Esophagus squamous epithelium (tissue), 5 donors: ENCODE data around the gene APOF. TPM values are rescaled to one million over a fixed set of nuclear protein-coding genes. Genes with fewer than 3 reads are reported as not detected.
"Not testable (repeated sequence)": the region's sequence is repeated elsewhere in the genome, so short reads cannot be mapped to it uniquely, and the experiment has no call there.

Source experiments
- DNase-seq: peaks from one replicate; lab custom pipeline; 2025; lab: John Stamatoyannopoulos, UW
- H3K27ac ChIP-seq, 4 donors: fragments of 200-600 bp; sonication (generic); one replicate each; pipeline ENCODE4 v1.5.1; 2016 to 2019; ENCODE audit warnings: mild to moderate bottlenecking in 1 of 4
- H3K27me3 ChIP-seq, 4 donors: fragments of 200-600 bp; sonication (generic); 1 replicate in 3 of 4; 2 replicates in 1 of 4; pipeline versions ENCODE4 v1.5.1 to v1.6.0; 2017 to 2021; ENCODE audit warnings: antibody characterized with exemption in 1 of 4
- H3K36me3 ChIP-seq, 3 donors: fragments of 200-600 bp; sonication (generic); one replicate each; pipeline ENCODE4 v1.5.1; 2016 to 2019
- H3K4me1 ChIP-seq, 3 donors: fragments of 200-600 bp; sonication (generic); one replicate each; pipeline ENCODE4 v1.5.1; 2017 to 2019
- H3K4me3 ChIP-seq, 4 donors: fragments of 200-600 bp; sonication (generic); 1 replicate in 3 of 4; 2 replicates in 1 of 4; pipeline ENCODE4 v1.5.1; 2016 to 2019; ENCODE audit warnings: mild to moderate bottlenecking in 2 of 4, moderate library complexity in 1 of 4
- H3K9me3 ChIP-seq, 3 donors: fragments of 200-600 bp; sonication (generic); one replicate each; pipeline ENCODE4 v1.5.1; 2016 to 2019
- CTCF ChIP-seq, 6 experiments: fragments of 450-650 bp in 4 of 6; fragments of 200-600 bp in 2 of 6; sonication (generic) in 2 of 6; IDR thresholded peaks; one replicate each; pipeline ENCODE4 v1.5.1; 2016 to 2019; ENCODE audit warnings: antibody characterized with exemption in 6 of 6, mild to moderate bottlenecking in 4 of 6, moderate library complexity in 4 of 6
- POLR2A ChIP-seq, 4 donors: fragments of 450-650 bp; IDR thresholded peaks; one replicate each; pipeline ENCODE4 v1.6.1; 2017; ENCODE audit warnings: antibody characterized with exemption in 4 of 4, mild to moderate bottlenecking in 4 of 4, moderate library complexity in 3 of 4
- WGBS, 2 donors: methylation state at CpG; one replicate each; pipeline ENCODE4 v1.1.5; 2018; 5-methylcytosine and 5-hydroxymethylcytosine counted together
- intact Hi-C: fragments of 100-400 bp; cut with DNase I; formaldehyde crosslinking; loops from one replicate; pipeline ENCODE4 v1.15.0; 2022
- total RNA-seq, 4 donors: library from RNA; depleted of rRNA; stranded (reverse); fragments of >200 nt; gene quantifications; one replicate each; pipeline ENCODE4 v1.1.0, GENCODE V29; 2016
- donor health status: DM: yes; HTN: yes; CAD: no.

APOF gene
- total RNA-seq, 4 donors from 2014 or later = not detected

GRCh38 chr12:56326533-56326932 is 36.1 kb downstream of the APOF start:
- WGBS, 2 donors = 82 to 97% methylated on average over 4 to 6 of the region's 6 CpGs
- intact Hi-C loops = loop anchor here (10.0 kb wide), 1 partner anchor 128 kb away; the partner anchor contains the start of gene MIP
- Histone ChIP-seq H3K4me3 (no peak overlapping the region), H3K36me3 (peaks cover 12 to 72% (median 35%) of the 10 kb centered on the region in 3 donors), H3K27ac (no peak overlapping the region), H3K9me3 (no peaks in the 10 kb centered on the region), H3K4me1 (no peaks in the 10 kb centered on the region), H3K27me3 (no peaks in the 10 kb centered on the region)
- TF ChIP-seq POLR2A (IDR thresholded peaks at IDR 0.05) = no peak
- TF ChIP-seq CTCF (IDR thresholded peaks at IDR 0.05) = no peak
- no peak for DNase-seq

DNA sequence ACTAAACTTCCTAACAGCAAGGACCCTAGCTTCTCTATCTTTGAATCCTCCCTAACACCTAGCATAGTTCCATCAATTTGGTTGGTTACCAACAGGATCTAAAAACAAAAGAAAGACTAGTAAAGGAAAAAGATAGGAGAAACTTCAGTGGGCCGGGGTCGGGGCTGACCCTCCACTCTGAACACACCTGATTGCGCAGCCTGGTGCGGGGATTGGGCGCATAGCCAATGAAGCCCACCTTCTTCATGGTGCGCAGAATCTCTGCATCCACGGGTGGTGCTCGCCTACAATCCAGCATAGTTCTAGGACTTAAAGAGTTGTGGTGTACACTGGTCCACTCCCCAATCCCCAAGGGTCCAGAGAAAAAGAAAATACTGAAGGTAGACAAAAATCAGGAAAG is 36.5 kb downstream of the APOF start:
- TF ChIP-seq POLR2A (IDR thresholded peaks at IDR 0.05) (no peak), CTCF (IDR thresholded peaks at IDR 0.05) (no peak)
- H3K27me3 ChIP-seq = no peaks in the 10 kb centered on the region
- WGBS, 2 donors = 93 to 95% methylated on average over 6 to 8 of the region's 8 CpGs
- no peak overlapping the region for H3K27ac ChIP-seq
- H3K9me3 ChIP-seq = no peaks in the 10 kb centered on the region
- DNase-seq = no peak
- intact Hi-C loops = loop anchor here (10.0 kb wide), 1 partner anchor 129 kb away; the partner anchor contains the start of gene MIP
- H3K36me3 ChIP-seq = peaks cover 12 to 76% (median 35%) of the 10 kb centered on the region in 3 donors
- H3K4me1 ChIP-seq = no peaks in the 10 kb centered on the region
- H3K4me3 ChIP-seq = no peak overlapping the region

DNA sequence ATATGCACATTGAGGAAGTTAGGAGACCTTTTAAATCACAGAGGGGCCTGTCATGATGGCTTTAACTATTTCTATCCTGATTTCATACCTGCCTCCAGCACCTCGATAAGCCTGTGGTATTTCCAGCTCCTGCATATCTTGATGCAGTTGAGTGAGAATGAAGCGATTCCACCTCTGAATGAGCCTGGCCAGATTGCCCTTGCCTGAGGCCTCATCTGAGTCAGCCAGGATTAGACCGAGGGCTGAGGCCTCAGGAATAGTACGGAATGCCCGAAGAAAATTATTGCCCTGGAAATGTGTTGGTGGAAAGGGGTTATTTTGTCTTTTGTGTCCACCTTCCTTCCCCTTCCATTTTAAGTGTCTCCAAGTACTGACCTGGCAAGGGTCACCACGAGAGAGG is 38.5 kb downstream of the APOF start:
- DNase-seq = no peak
- Histone ChIP-seq H3K27me3 (no peaks in the 10 kb centered on the region), H3K27ac (no peak overlapping the region), H3K4me1 (no peaks in the 10 kb centered on the region), H3K9me3 (no peaks in the 10 kb centered on the region), H3K36me3 (peaks cover 12 to 95% (median 35%) of the 10 kb centered on the region in 3 donors), H3K4me3 (no peak overlapping the region)
- TF ChIP-seq CTCF (IDR thresholded peaks at IDR 0.05) = no peak
- TF ChIP-seq POLR2A (IDR thresholded peaks at IDR 0.05) = no peak
- WGBS, 2 donors = 81 to 91% methylated on average over 4 to 6 of the region's 6 CpGs
- intact Hi-C loops = loop anchor here (10.0 kb wide), 1 partner anchor 131 kb away; the partner anchor contains the start of gene MIP

- WGBS, 2 donors = 85 to 86% methylated on average over 7 to 8 of the region's 8 CpGs
- not testable (repeated sequence) for H3K4me1 ChIP-seq, H3K27me3 ChIP-seq, H3K27ac ChIP-seq, DNase-seq, H3K9me3 ChIP-seq, H3K4me3 ChIP-seq
- H3K36me3 ChIP-seq = peaks cover 6 to 91% (median 29%) of the 10 kb centered on the region in 3 donors
- intact Hi-C loops = loop anchor here (10.0 kb wide), 1 partner anchor 133 kb away; the partner anchor contains the start of gene MIP
Measured at GRCh38 chr12:56321610-56322009, 41.0 kb downstream of the APOF start.

DNA sequence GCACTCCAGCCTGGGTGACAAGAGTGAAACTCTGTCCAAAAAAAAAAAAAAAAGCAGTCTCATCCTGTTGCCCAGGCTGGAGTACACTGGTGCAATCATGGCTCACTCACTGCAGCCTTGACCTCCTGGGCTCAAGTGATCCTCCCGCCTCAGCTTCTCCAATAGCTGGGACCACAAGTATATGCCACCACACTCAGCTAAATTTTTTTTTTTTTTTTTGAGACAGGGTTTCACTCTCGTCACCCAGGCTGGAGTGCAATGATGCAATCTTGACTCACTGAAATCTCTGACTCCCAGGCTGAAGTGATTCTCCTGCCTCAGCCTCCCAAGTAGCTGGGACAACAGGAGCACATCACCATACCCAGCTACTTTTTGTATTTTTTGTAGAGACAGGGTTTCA is 41.6 kb downstream of the APOF start:
- Histone ChIP-seq H3K9me3 (no peaks in the 10 kb centered on the region), H3K27ac (no peak overlapping the region), H3K36me3 (peaks cover under 1 to 85% (median 24%) of the 10 kb centered on the region in 3 donors), H3K27me3 (no peaks in the 10 kb centered on the region), H3K4me3 (no peak overlapping the region), H3K4me1 (peaks cover 5 to 9% (median 6%) of the 10 kb centered on the region in 3 donors)
- 90 to 100% methylated on average over 1 to 2 of the region's 2 CpGs for WGBS, 2 donors
- TF ChIP-seq POLR2A (IDR thresholded peaks at IDR 0.05) = no peak
- no peak for TF ChIP-seq CTCF (IDR thresholded peaks at IDR 0.05)
- no peak for DNase-seq
- intact Hi-C loops = loop anchor here (10.0 kb wide), 1 partner anchor 134 kb away; the partner anchor contains the start of gene MIP
